ENCODE measurements around the gene ZNF541. TPM values are rescaled to one million over a fixed set of nuclear protein-coding genes. Genes with fewer than 3 reads are reported as not detected.
"Not testable (repeated sequence)": the region's sequence is repeated elsewhere in the genome, so short reads cannot be mapped to it uniquely, and the experiment has no call there.

The ZNF541 gene
- total RNA-seq, 4 donors from 2014 or later = 0.90 to 1.2 TPM; not detected in 2

DNA sequence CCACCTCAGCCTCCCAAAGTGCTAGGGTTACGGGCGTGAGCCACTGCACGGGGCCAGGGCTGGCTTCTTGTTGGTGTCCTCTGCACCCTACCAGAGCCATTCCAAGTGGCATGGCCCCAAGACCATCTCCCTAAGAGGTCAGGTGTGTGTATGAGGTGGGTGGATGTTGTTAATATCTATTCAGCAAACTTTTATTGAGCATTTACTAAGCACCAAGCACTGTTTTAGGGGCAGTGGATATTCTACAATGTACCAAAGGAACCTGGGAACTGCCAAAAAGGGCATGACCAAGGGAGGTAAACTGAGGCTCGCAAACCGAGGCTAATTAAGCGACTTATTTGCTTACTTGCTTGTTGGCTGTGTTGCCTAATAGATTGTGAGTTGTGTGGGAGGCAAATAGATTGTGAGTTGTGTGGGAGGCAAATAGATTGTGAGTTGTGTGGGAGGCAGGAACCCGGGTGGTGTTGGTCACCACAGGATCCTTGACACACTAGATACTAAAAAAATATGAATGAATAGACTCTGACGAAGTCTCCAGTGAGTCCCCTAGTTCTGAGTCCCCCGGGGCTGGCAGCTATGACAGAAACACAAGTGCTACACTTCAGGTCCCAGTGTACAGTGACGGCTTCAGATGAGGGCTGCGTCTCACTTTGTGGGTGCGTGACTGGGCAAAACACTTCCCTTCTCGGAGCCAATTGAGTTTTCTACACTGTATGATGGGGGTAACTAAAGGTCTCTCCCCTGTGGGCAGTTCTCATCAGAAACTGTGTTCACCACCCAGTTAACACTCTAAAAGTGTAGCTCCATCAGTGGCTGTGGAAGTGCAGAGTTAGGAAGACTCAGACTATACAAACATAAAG is 31.0 kb upstream of the ZNF541 start:
- Histone ChIP-seq H3K4me1 (no peaks in the 10 kb centered on the region), H3K4me3 (no peak overlapping the region), H3K27me3 (no peaks in the 10 kb centered on the region), H3K27ac (no peak overlapping the region), H3K36me3 (no peaks in the 10 kb centered on the region), H3K9me3 (no peaks in the 10 kb centered on the region)
- TF ChIP-seq POLR2A (IDR thresholded peaks at IDR 0.05) (no peak), CTCF (IDR thresholded peaks at IDR 0.05) (no peak)
- intact Hi-C loops (cut with DNase I; ENCODE audit: low total_unique reads) = no loop called here
- DNase-seq = no peak

DNA sequence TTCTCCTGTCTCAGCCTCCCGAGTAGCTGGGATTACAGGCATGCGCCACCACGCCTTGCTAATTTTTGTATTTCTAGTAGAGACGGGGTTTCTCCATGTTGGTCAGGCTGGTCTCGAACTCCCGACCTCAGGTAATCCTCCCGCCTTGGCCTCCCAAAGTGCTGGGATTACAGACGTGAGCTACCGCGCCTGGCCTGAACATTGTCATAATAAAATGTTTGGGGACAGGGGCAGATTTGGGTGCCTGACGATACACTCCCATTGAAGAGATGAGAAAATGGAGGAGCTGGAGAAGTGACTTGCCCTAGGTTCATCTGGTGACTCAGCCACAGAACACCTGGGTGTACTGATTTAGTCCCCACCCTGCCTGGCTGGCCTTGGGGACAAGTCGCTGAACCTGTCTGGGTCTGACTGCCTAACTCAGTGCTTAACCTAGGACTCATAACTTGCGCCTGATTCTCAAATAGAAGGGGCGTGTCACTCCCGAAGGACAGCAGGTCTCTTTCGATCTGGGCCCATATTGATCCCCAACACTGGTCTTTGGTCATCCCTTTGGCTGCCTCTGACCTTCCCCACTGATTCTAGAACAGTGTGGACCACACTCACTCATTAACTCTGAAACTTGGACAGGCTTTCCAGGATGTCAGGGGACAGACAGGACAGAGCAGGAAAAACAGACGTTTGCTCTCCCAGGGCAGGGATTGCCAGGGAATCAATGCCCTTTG is 28.4 kb upstream of the ZNF541 start:
- intact Hi-C loops (cut with DNase I; ENCODE audit: low total_unique reads) = no loop called here
- Histone ChIP-seq H3K27ac (peak overlapping the region; percentile 84 to 94), H3K4me1 (no peaks in the 10 kb centered on the region), H3K4me3 (peak overlapping the region; percentile 51 to 66), H3K36me3 (no peaks in the 10 kb centered on the region), H3K27me3 (no peaks in the 10 kb centered on the region), H3K9me3 (no peaks in the 10 kb centered on the region)
- DNase-seq = no peak
- TF ChIP-seq POLR2A (IDR thresholded peaks at IDR 0.05) (no peak), CTCF (IDR thresholded peaks at IDR 0.05) (no peak)

GRCh38 chr19:47600246-47601179 is 27.6 kb upstream of the ZNF541 start:
- DNase-seq = peak; percentile 100
- Histone ChIP-seq H3K36me3 (no peaks in the 10 kb centered on the region), H3K27ac (peak overlapping the region; percentile 84 to 94), H3K27me3 (no peaks in the 10 kb centered on the region), H3K9me3 (no peaks in the 10 kb centered on the region), H3K4me1 (no peaks in the 10 kb centered on the region), H3K4me3 (peak overlapping the region; percentile 51 to 66)
- intact Hi-C loops (cut with DNase I; ENCODE audit: low total_unique reads) = no loop called here
- TF ChIP-seq POLR2A (IDR thresholded peaks at IDR 0.05) (peak; percentile 93), CTCF (IDR thresholded peaks at IDR 0.05) (peak in 3 of 4 experiments; percentile 12 to 20 (median 12))

DNA sequence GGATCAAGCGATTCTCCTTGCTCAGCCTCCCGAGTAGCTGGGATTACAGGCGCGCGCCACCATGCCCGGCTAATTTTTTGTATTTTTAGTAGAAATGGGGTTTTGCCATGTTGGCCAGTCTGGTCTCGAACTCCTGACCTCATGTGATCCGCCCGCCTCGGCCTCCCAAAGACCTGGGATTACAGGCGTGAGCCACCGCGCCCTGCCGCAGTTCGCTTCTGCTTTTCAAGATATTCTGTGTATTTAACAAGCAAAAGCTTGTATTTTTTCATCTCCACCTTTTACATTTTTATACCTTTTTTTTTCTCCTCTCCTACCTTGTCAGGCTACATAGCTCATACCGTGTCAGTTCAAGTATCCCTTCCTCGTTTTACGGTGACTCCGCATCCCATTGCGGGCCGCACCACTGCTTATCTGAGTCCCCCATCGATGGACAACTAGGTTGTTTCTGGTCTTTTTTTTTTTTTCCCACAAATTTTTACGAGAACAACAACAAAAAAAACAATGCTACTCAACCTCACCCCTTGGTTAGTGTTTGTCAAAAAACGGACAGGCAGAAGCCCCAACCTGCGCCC is 26.8 kb upstream of the ZNF541 start:
- H3K4me1 ChIP-seq; H3K9me3 ChIP-seq; H3K36me3 ChIP-seq; DNase-seq; H3K27me3 ChIP-seq; intact Hi-C loops (cut with DNase I; ENCODE audit: low total_unique reads): not testable (repeated sequence)
- H3K27ac ChIP-seq = peak overlapping the region; percentile 82 to 94
- H3K4me3 ChIP-seq = peak overlapping the region; percentile 42 to 66

Measured in uterus (tissue), 4 donors.